Liver (tissue), 9 donors: Measurements from ENCODE around the gene CCND3. TPM values are rescaled to one million over a fixed set of nuclear protein-coding genes. Genes with fewer than 3 reads are reported as not detected.

Experiments
- DNase-seq: peaks from one replicate; pipeline ENCODE4 v3.0.0-alpha.2; 2017; ENCODE audit warnings: low spot score
- H3K27ac ChIP-seq, 2 donors: one replicate each; pipeline ENCODE4 v1.7.0; 2013; ENCODE audit warnings: inconsistent platforms in 2 of 2, low read length in 2 of 2, control low read depth in 1 of 2, low read depth in 1 of 2, mild to moderate bottlenecking in 1 of 2
- H3K27me3 ChIP-seq, 4 donors: one replicate each; pipeline versions ENCODE4 v1.6.1 to v1.7.0; 2013; ENCODE audit warnings: low read length in 3 of 4, inconsistent platforms in 1 of 4, mild to moderate bottlenecking in 1 of 4, moderate library complexity in 1 of 4; ENCODE audit not compliant: control insufficient read depth in 4 of 4, insufficient read depth in 4 of 4
- H3K36me3 ChIP-seq, 4 donors: one replicate each; pipeline versions ENCODE4 v1.6.1 to v1.7.0; 2013; ENCODE audit warnings: low read length in 3 of 4, mild to moderate bottlenecking in 3 of 4, low read depth in 1 of 4, moderate library complexity in 1 of 4; ENCODE audit not compliant: control insufficient read depth in 4 of 4, insufficient read depth in 3 of 4
- H3K4me1 ChIP-seq, 4 donors: one replicate each; pipeline versions ENCODE4 v1.6.1 to v1.7.0; 2013; ENCODE audit warnings: low read length in 3 of 4, mild to moderate bottlenecking in 3 of 4, moderate library complexity in 1 of 4; ENCODE audit not compliant: control insufficient read depth in 4 of 4, insufficient read depth in 4 of 4
- H3K4me3 ChIP-seq, 3 donors: one replicate each; pipeline versions ENCODE4 v1.6.1 to v1.7.0; 2013; ENCODE audit warnings: low read length in 3 of 3, control low read depth in 1 of 3, low read depth in 1 of 3, mild to moderate bottlenecking in 1 of 3
- H3K9ac ChIP-seq, 2 donors: one replicate each; pipeline ENCODE4 v1.7.0; 2013; ENCODE audit warnings: low read length in 2 of 2, mild to moderate bottlenecking in 2 of 2, moderate library complexity in 2 of 2, control low read depth in 1 of 2, low read depth in 1 of 2
- H3K9me3 ChIP-seq, 4 donors: one replicate each; pipeline versions ENCODE4 v1.6.1 to v1.7.0; 2013; ENCODE audit warnings: low read length in 3 of 4; ENCODE audit not compliant: control insufficient read depth in 4 of 4
- ATF3 ChIP-seq: IDR thresholded peaks from 2 replicates; pipeline ENCODE4 v1.6.1; 2016; ENCODE audit warnings: antibody characterized with exemption
- CTCF ChIP-seq: fragments of 150-350 bp; IDR thresholded peaks from 2 replicates; pipeline ENCODE4 v1.5.1; 2017; ENCODE audit warnings: improper control_type of control experiment, low read depth, low read length; ENCODE audit not compliant: missing input control
- EGR1 ChIP-seq, 2 donors: IDR thresholded peaks; 2 replicates each; pipeline ENCODE4 v1.6.1; 2016 to 2018; ENCODE audit warnings: antibody characterized with exemption in 2 of 2, low read depth in 2 of 2
- FOXA1 ChIP-seq: IDR thresholded peaks from 2 replicates; pipeline ENCODE4 v1.6.1; 2016; ENCODE audit warnings: antibody characterized with exemption
- FOXA2 ChIP-seq: IDR thresholded peaks from 2 replicates; pipeline ENCODE4 v1.6.1; 2016; ENCODE audit warnings: antibody characterized with exemption
- GABPA ChIP-seq, 2 donors: IDR thresholded peaks in 1 of 2; conservative IDR thresholded peaks in 1 of 2; 2 replicates each; pipeline ENCODE4 v1.6.1; 2016; ENCODE audit warnings: antibody characterized with exemption in 2 of 2, mild to moderate bottlenecking in 1 of 2, moderate library complexity in 1 of 2
- HNF4A ChIP-seq, 2 donors: conservative IDR thresholded peaks; 2 replicates each; pipeline ENCODE4 v1.6.1; 2016; ENCODE audit warnings: antibody characterized with exemption in 2 of 2, mild to moderate bottlenecking in 2 of 2
- HNF4G ChIP-seq: IDR thresholded peaks from 2 replicates; pipeline ENCODE4 v1.6.1; 2016; ENCODE audit warnings: antibody characterized with exemption
- MAX ChIP-seq: IDR thresholded peaks from 2 replicates; pipeline ENCODE4 v1.6.1; 2016; ENCODE audit warnings: antibody characterized with exemption
- NR2F2 ChIP-seq: IDR thresholded peaks from 2 replicates; pipeline ENCODE4 v1.6.1; 2016; ENCODE audit warnings: antibody characterized with exemption
- RAD21 ChIP-seq, 2 donors: IDR thresholded peaks; 2 replicates each; pipeline ENCODE4 v1.6.1; 2016; ENCODE audit warnings: antibody characterized with exemption in 2 of 2, mild to moderate bottlenecking in 2 of 2
- RXRA ChIP-seq, 2 donors: IDR thresholded peaks; 2 replicates each; pipeline ENCODE4 v1.6.1; 2017 to 2018; ENCODE audit warnings: antibody characterized with exemption in 2 of 2, mild to moderate bottlenecking in 1 of 2
- SP1 ChIP-seq: IDR thresholded peaks from 2 replicates; pipeline ENCODE4 v1.6.1; 2018; ENCODE audit warnings: antibody characterized with exemption, mild to moderate bottlenecking
- TAF1 ChIP-seq: conservative IDR thresholded peaks from 2 replicates; pipeline ENCODE4 v1.6.1; 2016; ENCODE audit warnings: antibody characterized with exemption, mild to moderate bottlenecking
- YY1 ChIP-seq: IDR thresholded peaks from 2 replicates; pipeline ENCODE4 v1.6.1; 2016; ENCODE audit warnings: antibody characterized with exemption, mild to moderate bottlenecking
- ZBTB33 ChIP-seq: IDR thresholded peaks from 2 replicates; pipeline ENCODE4 v1.6.1; 2016; ENCODE audit warnings: antibody characterized with exemption
- WGBS: extraction: QIAGEN DNeasy Blood & Tissue Kit; methylation state at CpG from one replicate; pipeline ENCODE4 v1.1.7; 2013; 5-methylcytosine and 5-hydroxymethylcytosine counted together
- polyA plus RNA-seq, 2 donors: library from polyadenylated mRNA; stranded (reverse) in 1 of 2; unstranded in 1 of 2; fragments of 200-250 nt in 1 of 2; fragments of >200 nt in 1 of 2; fragmentation: Nextera tagmentation in 1 of 2; extraction: Ambion mirVana in 1 of 2; gene quantifications; one replicate each; pipeline versions ENCODE4 v1.2.1 to v1.2.3, GENCODE V29; 2013 to 2015
- total RNA-seq, 2 donors: library from RNA; depleted of rRNA; stranded (reverse); fragments of >200 nt; gene quantifications; one replicate each; pipeline ENCODE4 v1.2.3, GENCODE V29; 2014
- donor health status: healthy.
- donor health status: healthy.
- donor health status: healthy.
- donor health status: healthy.
- donor health status: healthy.

CCND3 gene
- total and polyA plus RNA-seq, 4 donors, result 11.6 to 54.3 (median 23.2) TPM

GRCh38 chr6:41895300-41896233 is 46.0 kb downstream of the CCND3 start, which contains the start of gene USP49:
Gene USP49, minus strand, starts transcription at chr6:41895375. Its CDS starts 88,392 bp downstream, at chr6:41806983.
- peak within 1 kb of the TSS; percentile 73 to 82 for H3K27ac ChIP-seq
- under 1% methylated on average over 55 of the region's 55 CpGs for WGBS
- H3K9ac ChIP-seq, result peak within 1 kb of the TSS in 1 of 2 donors; percentile 69
- H3K36me3 ChIP-seq, result peaks cover 0 to 5% (median 3%) of the 10 kb centered on the region in 4 donors
- H3K4me1 ChIP-seq, result peaks cover 0 to 19% (median 6%) of the 10 kb centered on the region in 4 donors
- no peaks in the 10 kb centered on the region for H3K9me3 ChIP-seq
- DNase-seq, result peak; percentile 95
- peak; percentile 85 for TF ChIP-seq MAX
- TF ChIP-seq GABPA (IDR thresholded peaks at IDR 0.05 in 1 of 2, conservative IDR thresholded peaks at IDR 0.05 in 1 of 2), result no peak
- no peak for TF ChIP-seq YY1
- TF ChIP-seq FOXA2, result peak; percentile 17
- peak; percentile 50 for TF ChIP-seq NR2F2
- TF ChIP-seq EGR1 (IDR thresholded peaks at IDR 0.05; ENCODE audit: low read depth in 2 of 2), result peak in 1 of 2 donors; percentile 61
- TF ChIP-seq SP1, result peak; percentile 48
- TF ChIP-seq HNF4A (conservative IDR thresholded peaks at IDR 0.05), result peak; percentile 4 to 26
- TF ChIP-seq RXRA (IDR thresholded peaks at IDR 0.05), result peak; percentile 25 to 28
- no peaks in the 10 kb centered on the region for H3K27me3 ChIP-seq
- peak within 1 kb of the TSS; percentile 77 to 97 (median 85) for H3K4me3 ChIP-seq

- Histone ChIP-seq H3K27me3 (no peaks in the 10 kb centered on the region), H3K9me3 (no peaks in the 10 kb centered on the region), H3K27ac (peak overlapping the region in 1 of 2 donors; percentile 82), H3K9ac (peak overlapping the region in 1 of 2 donors; percentile 69), H3K4me3 (peak overlapping the region; percentile 61 to 97 (median 77)), H3K36me3 (no peaks in the 10 kb centered on the region), H3K4me1 (peaks cover 0 to 19% (median 6%) of the 10 kb centered on the region in 4 donors)
- 3% methylated on average over 56 of the region's 56 CpGs for WGBS
- TF ChIP-seq ATF3, result no peak
- TF ChIP-seq FOXA1, result no peak
- TF ChIP-seq TAF1, result no peak
- no peak for TF ChIP-seq NR2F2
- no peak for TF ChIP-seq ZBTB33
- TF ChIP-seq EGR1 (IDR thresholded peaks at IDR 0.05; ENCODE audit: low read depth in 2 of 2), result no peak
- TF ChIP-seq RAD21 (IDR thresholded peaks at IDR 0.05), result no peak
- no peak for TF ChIP-seq CTCF
- TF ChIP-seq YY1, result no peak
- TF ChIP-seq HNF4G, result no peak
- DNase-seq, result no peak
Observed at GRCh38 chr6:41894366-41895299, 47.0 kb downstream of the CCND3 start.
